Measurements from ENCODE around the gene COL23A1.
A peak's percentile ranks its signal among the peaks of the same experiment; 100 is the strongest.

COL23A1 gene

GRCh38 chr5:178458140-178458539 is 132.1 kb downstream of the COL23A1 start:
- H3K18ac ChIP-seq (ENCODE audit: low read length), result no peak overlapping the region
- DNase-seq (ENCODE audit: low spot score), result no peak

DNA sequence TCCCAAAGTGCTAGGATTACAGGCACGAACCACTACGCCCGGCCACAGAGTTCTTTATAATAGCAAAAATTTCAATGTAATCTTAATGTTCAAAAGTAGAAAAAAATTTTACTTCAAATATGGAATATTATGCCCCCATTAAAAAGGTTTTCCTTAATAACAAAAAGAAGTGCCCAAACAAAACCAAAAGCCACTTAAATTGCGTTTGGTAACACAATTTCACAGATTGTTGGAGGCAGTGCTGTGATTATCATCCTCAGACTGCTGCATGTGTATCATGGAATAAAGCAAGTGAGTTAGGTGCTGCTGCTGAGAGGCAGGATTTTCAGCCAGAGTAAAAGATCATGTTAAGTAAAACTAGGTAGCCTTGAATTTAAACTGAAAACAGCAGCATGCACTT is 132.7 kb downstream of the COL23A1 start:
- Histone ChIP-seq H3K27me3 (ENCODE audit: control insufficient read depth in 3 of 3, insufficient read depth in 3 of 3, low read depth in 1 of 3, low read length in 3 of 3) (no peaks in the 10 kb centered on the region), H4K8ac (ENCODE audit: low read depth, low read length) (no peak overlapping the region), H2BK5ac (ENCODE audit: low read length) (no peak overlapping the region), H3K18ac (ENCODE audit: low read length) (no peak overlapping the region), H3K4me3 (ENCODE audit: low read length in 2 of 2) (no peak overlapping the region), H4K91ac (ENCODE audit: low read depth, low read length, poor library complexity) (no peak overlapping the region), H3K9ac (ENCODE audit: low read depth, low read length, poor library complexity) (no peak overlapping the region), H3K14ac (ENCODE audit: low read length) (no peak overlapping the region), H2BK120ac (ENCODE audit: low read depth, low read length) (no peak overlapping the region), H3K27ac (replicated peaks; ENCODE audit: low read length) (no peak overlapping the region), H3K23ac (ENCODE audit: low read depth, low read length, poor library complexity) (no peak overlapping the region), H2BK15ac (ENCODE audit: low read length) (no peak overlapping the region), H2AK5ac (ENCODE audit: low read depth, low read length) (no peak overlapping the region), H3K79me1 (ENCODE audit: low read depth, low read length) (no peaks in the 10 kb centered on the region), H2BK12ac (ENCODE audit: low read length) (no peak overlapping the region), H3K4me1 (ENCODE audit: control insufficient read depth in 2 of 2, insufficient read depth in 1 of 2, low read depth in 1 of 2, low read length in 2 of 2) (peaks cover 2 to 6% of the 10 kb centered on the region in 2 donors), H3K4me2 (ENCODE audit: insufficient read depth, low read length, poor library complexity, severe bottlenecking) (no peak overlapping the region), H3K36me3 (replicated peaks in 1 of 2; ENCODE audit: control insufficient read depth in 2 of 2, insufficient read depth in 2 of 2, low read length in 2 of 2) (no peaks in the 10 kb centered on the region), H2AFZ (ENCODE audit: low read length) (no peak overlapping the region), H3K4ac (ENCODE audit: low read length) (no peak overlapping the region), H3K9me3 (replicated peaks in 1 of 2; ENCODE audit: control insufficient read depth in 2 of 2, insufficient read depth in 1 of 2, low read depth in 1 of 2, low read length in 2 of 2) (no peaks in the 10 kb centered on the region)
- no peak for DNase-seq (ENCODE audit: low spot score)
- no CpG with 5 or more reads among the region's 4 CpGs for WGBS, 2 donors (ENCODE audit: extremely low coverage in 2 of 2, insufficient read length in 2 of 2, insufficient replicate concordance in 1 of 2)

More at GRCh38 chr5:178458140-178458539, 132.1 kb downstream of the COL23A1 start:
- peaks cover 4 to 5% of the 10 kb centered on the region in 2 donors for H3K4me1 ChIP-seq (ENCODE audit: control insufficient read depth in 2 of 2, insufficient read depth in 1 of 2, low read depth in 1 of 2, low read length in 2 of 2)
- no peak overlapping the region for H2AFZ ChIP-seq (ENCODE audit: low read length)
- H3K4me2 ChIP-seq (ENCODE audit: insufficient read depth, low read length, poor library complexity, severe bottlenecking), result no peak overlapping the region
- H3K36me3 ChIP-seq (replicated peaks in 1 of 2; ENCODE audit: control insufficient read depth in 2 of 2, insufficient read depth in 2 of 2, low read length in 2 of 2), result no peaks in the 10 kb centered on the region
- H3K9ac ChIP-seq (ENCODE audit: low read depth, low read length, poor library complexity), result no peak overlapping the region
- no peak overlapping the region for H2BK5ac ChIP-seq (ENCODE audit: low read length)
- H4K91ac ChIP-seq (ENCODE audit: low read depth, low read length, poor library complexity), result no peak overlapping the region
- no peak overlapping the region for H3K27ac ChIP-seq (replicated peaks; ENCODE audit: low read length)
- no CpG with 5 or more reads among the region's 8 CpGs for WGBS, 2 donors (ENCODE audit: extremely low coverage in 2 of 2, insufficient read length in 2 of 2, insufficient replicate concordance in 1 of 2)
- no peak overlapping the region for H3K4me3 ChIP-seq (ENCODE audit: low read length in 2 of 2)
- no peak overlapping the region for H3K23ac ChIP-seq (ENCODE audit: low read depth, low read length, poor library complexity)
- H3K9me3 ChIP-seq (replicated peaks in 1 of 2; ENCODE audit: control insufficient read depth in 2 of 2, insufficient read depth in 1 of 2, low read depth in 1 of 2, low read length in 2 of 2), result no peaks in the 10 kb centered on the region
- H3K27me3 ChIP-seq (ENCODE audit: control insufficient read depth in 3 of 3, insufficient read depth in 3 of 3, low read depth in 1 of 3, low read length in 3 of 3), result no peaks in the 10 kb centered on the region
- H2AK5ac ChIP-seq (ENCODE audit: low read depth, low read length), result no peak overlapping the region
- no peak overlapping the region for H3K4ac ChIP-seq (ENCODE audit: low read length)
- no peak overlapping the region for H4K8ac ChIP-seq (ENCODE audit: low read depth, low read length)
- H3K79me1 ChIP-seq (ENCODE audit: low read depth, low read length), result no peaks in the 10 kb centered on the region
- H2BK12ac ChIP-seq (ENCODE audit: low read length), result no peak overlapping the region
- H2BK15ac ChIP-seq (ENCODE audit: low read length), result no peak overlapping the region
- no peak overlapping the region for H2BK120ac ChIP-seq (ENCODE audit: low read depth, low read length)
- no peak overlapping the region for H3K14ac ChIP-seq (ENCODE audit: low read length)

DNA sequence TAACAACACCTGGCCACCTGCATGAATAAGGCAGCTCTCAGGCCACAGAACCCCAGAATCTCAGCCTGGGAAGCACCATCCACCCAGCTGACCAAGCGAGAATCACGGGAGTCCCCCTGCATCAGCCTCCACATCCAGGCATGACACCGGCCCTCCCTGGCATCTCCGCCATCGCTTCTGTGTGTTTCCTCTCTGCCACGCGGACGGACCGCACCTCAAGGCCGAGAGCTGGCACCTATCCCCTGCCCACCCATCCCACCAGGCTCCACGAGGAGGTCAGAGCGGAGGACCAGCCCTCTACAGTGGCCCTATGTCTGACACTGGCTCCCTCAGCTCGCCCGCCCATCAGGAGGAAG is 134.7 kb downstream of the COL23A1 start:
- H2BK120ac ChIP-seq (ENCODE audit: low read depth, low read length), result no peak overlapping the region
- WGBS, 2 donors (ENCODE audit: extremely low coverage in 2 of 2, insufficient read length in 2 of 2, insufficient replicate concordance in 1 of 2), result no CpG with 5 or more reads among the region's 14 CpGs
- H3K79me1 ChIP-seq (ENCODE audit: low read depth, low read length), result no peaks in the 10 kb centered on the region

DNA sequence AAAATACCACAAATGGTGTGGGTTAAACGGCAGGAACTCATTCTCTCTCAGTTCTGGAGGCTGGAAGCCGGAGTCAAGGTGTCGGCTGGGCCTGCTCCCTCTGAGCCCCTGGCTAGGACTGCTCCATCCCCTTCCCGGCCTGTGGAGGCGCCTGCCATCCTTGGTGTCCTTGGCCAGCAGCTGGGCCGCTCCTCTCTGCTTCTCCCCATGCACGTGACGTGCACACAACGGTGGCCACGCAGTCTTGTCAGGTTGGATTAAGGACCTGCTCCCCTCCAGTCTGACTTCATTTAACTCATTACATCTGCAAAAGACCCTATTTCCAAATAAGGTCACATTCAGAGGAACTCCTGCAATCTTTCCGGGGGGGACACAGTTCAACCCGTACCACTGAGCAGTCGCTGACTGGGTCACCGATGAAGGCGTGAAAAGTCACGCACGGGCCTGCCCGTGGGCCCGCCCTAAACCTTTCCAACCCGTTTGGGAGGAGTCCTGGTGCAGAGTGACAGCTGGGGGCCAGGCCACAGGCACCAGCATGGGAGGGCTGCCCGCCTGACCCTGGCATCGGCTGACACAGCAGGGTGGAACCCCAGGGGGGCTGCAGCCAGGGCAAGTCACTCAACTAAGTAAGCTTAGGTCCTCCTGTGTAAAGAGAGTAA is 135.2 kb downstream of the COL23A1 start:
- no peak overlapping the region for H3K4me2 ChIP-seq (ENCODE audit: insufficient read depth, low read length, poor library complexity, severe bottlenecking)
- H3K27ac ChIP-seq (replicated peaks; ENCODE audit: low read length), result no peak overlapping the region
- H3K36me3 ChIP-seq (replicated peaks in 1 of 2; ENCODE audit: control insufficient read depth in 2 of 2, insufficient read depth in 2 of 2, low read length in 2 of 2), result no peaks in the 10 kb centered on the region
- WGBS, 2 donors (ENCODE audit: extremely low coverage in 2 of 2, insufficient read length in 2 of 2, insufficient replicate concordance in 1 of 2), result no CpG with 5 or more reads among the region's 22 CpGs
- H3K9ac ChIP-seq (ENCODE audit: low read depth, low read length, poor library complexity), result no peak overlapping the region
- H3K79me1 ChIP-seq (ENCODE audit: low read depth, low read length), result no peaks in the 10 kb centered on the region
- no peak overlapping the region for H2BK15ac ChIP-seq (ENCODE audit: low read length)
- no peak overlapping the region for H2BK120ac ChIP-seq (ENCODE audit: low read depth, low read length)
- H2AFZ ChIP-seq (ENCODE audit: low read length), result no peak overlapping the region
- H2BK12ac ChIP-seq (ENCODE audit: low read length), result no peak overlapping the region
- H4K8ac ChIP-seq (ENCODE audit: low read depth, low read length), result no peak overlapping the region
- peak overlapping the region; percentile 52 for H3K18ac ChIP-seq (ENCODE audit: low read length)
- no peak overlapping the region for H3K4me3 ChIP-seq (ENCODE audit: low read length in 2 of 2)
- no peaks in the 10 kb centered on the region for H3K9me3 ChIP-seq (replicated peaks in 1 of 2; ENCODE audit: control insufficient read depth in 2 of 2, insufficient read depth in 1 of 2, low read depth in 1 of 2, low read length in 2 of 2)
- H2AK5ac ChIP-seq (ENCODE audit: low read depth, low read length), result no peak overlapping the region
- H3K4me1 ChIP-seq (ENCODE audit: control insufficient read depth in 2 of 2, insufficient read depth in 1 of 2, low read depth in 1 of 2, low read length in 2 of 2), result peaks cover 0 to 5% of the 10 kb centered on the region in 2 donors
- H3K14ac ChIP-seq (ENCODE audit: low read length), result no peak overlapping the region
- H3K23ac ChIP-seq (ENCODE audit: low read depth, low read length, poor library complexity), result no peak overlapping the region
- no peak overlapping the region for H3K4ac ChIP-seq (ENCODE audit: low read length)
- no peak overlapping the region for H2BK5ac ChIP-seq (ENCODE audit: low read length)
- H4K91ac ChIP-seq (ENCODE audit: low read depth, low read length, poor library complexity), result no peak overlapping the region
- H3K27me3 ChIP-seq (ENCODE audit: control insufficient read depth in 3 of 3, insufficient read depth in 3 of 3, low read depth in 1 of 3, low read length in 3 of 3), result no peaks in the 10 kb centered on the region
- no peak for DNase-seq (ENCODE audit: low spot score)

More for the DNA sequence above, 134.7 kb downstream of the COL23A1 start:
- no peaks in the 10 kb centered on the region for H3K9me3 ChIP-seq (replicated peaks in 1 of 2; ENCODE audit: control insufficient read depth in 2 of 2, insufficient read depth in 1 of 2, low read depth in 1 of 2, low read length in 2 of 2)
- no peak overlapping the region for H4K8ac ChIP-seq (ENCODE audit: low read depth, low read length)
- H2BK12ac ChIP-seq (ENCODE audit: low read length), result no peak overlapping the region
- no peak overlapping the region for H3K27ac ChIP-seq (replicated peaks; ENCODE audit: low read length)
- no peak overlapping the region for H3K4ac ChIP-seq (ENCODE audit: low read length)
- DNase-seq (ENCODE audit: low spot score), result no peak
- H2AFZ ChIP-seq (ENCODE audit: low read length), result no peak overlapping the region
- no peak overlapping the region for H3K4me3 ChIP-seq (ENCODE audit: low read length in 2 of 2)
- no peak overlapping the region for H2BK5ac ChIP-seq (ENCODE audit: low read length)
- H3K14ac ChIP-seq (ENCODE audit: low read length), result no peak overlapping the region
- H3K4me2 ChIP-seq (ENCODE audit: insufficient read depth, low read length, poor library complexity, severe bottlenecking), result no peak overlapping the region
- no peaks in the 10 kb centered on the region for H3K36me3 ChIP-seq (replicated peaks in 1 of 2; ENCODE audit: control insufficient read depth in 2 of 2, insufficient read depth in 2 of 2, low read length in 2 of 2)
- H2BK15ac ChIP-seq (ENCODE audit: low read length), result no peak overlapping the region
- peak overlapping the region; percentile 54 for H3K18ac ChIP-seq (ENCODE audit: low read length)
- H3K4me1 ChIP-seq (ENCODE audit: control insufficient read depth in 2 of 2, insufficient read depth in 1 of 2, low read depth in 1 of 2, low read length in 2 of 2), result peaks cover 0 to 5% of the 10 kb centered on the region in 2 donors
- H3K23ac ChIP-seq (ENCODE audit: low read depth, low read length, poor library complexity), result no peak overlapping the region
- no peak overlapping the region for H3K9ac ChIP-seq (ENCODE audit: low read depth, low read length, poor library complexity)
- H4K91ac ChIP-seq (ENCODE audit: low read depth, low read length, poor library complexity), result no peak overlapping the region
- H2AK5ac ChIP-seq (ENCODE audit: low read depth, low read length), result peak overlapping the region; percentile 30
- H3K27me3 ChIP-seq (ENCODE audit: control insufficient read depth in 3 of 3, insufficient read depth in 3 of 3, low read depth in 1 of 3, low read length in 3 of 3), result no peaks in the 10 kb centered on the region

Data from neuronal stem cell (in vitro differentiated cells).